HPDE6-E6E7 (cell line): ENCODE results near the gene CHPT1.

Experiments used
- DNase-seq: peaks from one replicate; pipeline ENCODE4 v3.0.0; 2011; ENCODE audit warnings: missing footprints; ENCODE audit errors: extremely low spot score

CHPT1 gene

GRCh38 chr12:101763246-101763931, 65.9 kb downstream of the CHPT1 start:
- no peak for DNase-seq

GRCh38 chr12:101764051-101764792, 66.8 kb downstream of the CHPT1 start:
- no peak for DNase-seq

GRCh38 chr12:101767537-101767936, 70.1 kb downstream of the CHPT1 start:
- no peak for DNase-seq

- DNase-seq = no peak
These were observed 71.3 kb downstream of the CHPT1 start for GRCh38 chr12:101768781-101769180.

- DNase-seq = no peak
These were observed 72.4 kb downstream of the CHPT1 start for GRCh38 chr12:101769865-101770264.

GRCh38 chr12:101772012-101772775, 74.8 kb downstream of the CHPT1 start:
- DNase-seq = no peak

- peak; percentile 50 for DNase-seq
These were observed 76.3 kb downstream of the CHPT1 start for GRCh38 chr12:101773650-101774162.

- no peak for DNase-seq
These were observed 78.4 kb downstream of the CHPT1 start for GRCh38 chr12:101775816-101776215.

GRCh38 chr12:101777485-101777884, 80.0 kb downstream of the CHPT1 start:
- DNase-seq = no peak

GRCh38 chr12:101777978-101778377, 80.5 kb downstream of the CHPT1 start:
- no peak for DNase-seq
